Measurements from ENCODE around the gene CDC26. TPM values are rescaled to one million over a fixed set of nuclear protein-coding genes. Genes with fewer than 3 reads are reported as not detected.

Gene CDC26
- total RNA-seq, 1 donor from 2014 or later, result 13.4 TPM

GRCh38 chr9:113267911-113268566 is 7.3 kb downstream of the CDC26 start:
- Mint-ChIP-seq H3K9me3 (ENCODE audit: unreplicated experiment) (no peaks in the 10 kb centered on the region), H3K4me3 (ENCODE audit: unreplicated experiment) (no peak overlapping the region), H3K27ac (ENCODE audit: unreplicated experiment) (no peak overlapping the region), H3K4me1 (ENCODE audit: low read depth, unreplicated experiment) (no peaks in the 10 kb centered on the region), H3K36me3 (ENCODE audit: unreplicated experiment) (no peaks in the 10 kb centered on the region), H3K27me3 (ENCODE audit: unreplicated experiment) (no peaks in the 10 kb centered on the region)
- no peak for DNase-seq
- TF ChIP-seq, protein P1, sequence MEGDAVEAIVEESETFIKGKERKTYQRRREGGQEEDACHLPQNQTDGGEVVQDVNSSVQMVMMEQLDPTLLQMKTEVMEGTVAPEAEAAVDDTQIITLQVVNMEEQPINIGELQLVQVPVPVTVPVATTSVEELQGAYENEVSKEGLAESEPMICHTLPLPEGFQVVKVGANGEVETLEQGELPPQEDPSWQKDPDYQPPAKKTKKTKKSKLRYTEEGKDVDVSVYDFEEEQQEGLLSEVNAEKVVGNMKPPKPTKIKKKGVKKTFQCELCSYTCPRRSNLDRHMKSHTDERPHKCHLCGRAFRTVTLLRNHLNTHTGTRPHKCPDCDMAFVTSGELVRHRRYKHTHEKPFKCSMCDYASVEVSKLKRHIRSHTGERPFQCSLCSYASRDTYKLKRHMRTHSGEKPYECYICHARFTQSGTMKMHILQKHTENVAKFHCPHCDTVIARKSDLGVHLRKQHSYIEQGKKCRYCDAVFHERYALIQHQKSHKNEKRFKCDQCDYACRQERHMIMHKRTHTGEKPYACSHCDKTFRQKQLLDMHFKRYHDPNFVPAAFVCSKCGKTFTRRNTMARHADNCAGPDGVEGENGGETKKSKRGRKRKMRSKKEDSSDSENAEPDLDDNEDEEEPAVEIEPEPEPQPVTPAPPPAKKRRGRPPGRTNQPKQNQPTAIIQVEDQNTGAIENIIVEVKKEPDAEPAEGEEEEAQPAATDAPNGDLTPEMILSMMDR (IDR thresholded peaks at IDR 0.05; ENCODE audit: partially characterized antibody, unreplicated experiment), result no peak

DNA sequence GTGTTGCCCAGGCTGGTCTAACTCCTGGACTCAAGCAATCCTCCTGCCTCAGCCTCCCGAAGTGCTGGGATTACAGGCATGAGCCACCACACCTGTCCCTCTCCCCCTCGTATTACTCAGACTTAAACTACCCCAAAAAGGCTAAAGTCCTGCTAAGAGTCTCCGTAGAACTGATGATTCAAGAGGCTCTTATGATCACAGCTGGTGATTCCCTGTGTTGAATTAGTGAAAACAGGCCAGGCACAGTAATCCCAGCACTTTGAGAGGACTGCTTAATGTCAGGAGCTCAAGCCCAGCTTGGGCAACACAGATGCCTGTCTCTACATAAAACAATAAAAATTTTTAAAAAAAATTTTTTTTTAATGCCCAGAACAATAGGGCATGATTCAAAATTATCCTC is 9.2 kb downstream of the CDC26 start:
- H3K4me1 Mint-ChIP-seq (ENCODE audit: low read depth, unreplicated experiment), result no peaks in the 10 kb centered on the region
- DNase-seq, result no peak
- H3K36me3 Mint-ChIP-seq (ENCODE audit: unreplicated experiment), result no peaks in the 10 kb centered on the region
- no peak overlapping the region for H3K4me3 Mint-ChIP-seq (ENCODE audit: unreplicated experiment)
- H3K27me3 Mint-ChIP-seq (ENCODE audit: unreplicated experiment), result peaks cover 1% of the 10 kb centered on the region
- H3K27ac Mint-ChIP-seq (ENCODE audit: unreplicated experiment), result no peak overlapping the region
- TF ChIP-seq, protein P1 (IDR thresholded peaks at IDR 0.05; ENCODE audit: partially characterized antibody, unreplicated experiment), result no peak
- H3K9me3 Mint-ChIP-seq (ENCODE audit: unreplicated experiment), result no peaks in the 10 kb centered on the region

- TF ChIP-seq, protein P1 (IDR thresholded peaks at IDR 0.05; ENCODE audit: partially characterized antibody, unreplicated experiment), result no peak
- Mint-ChIP-seq H3K27me3 (ENCODE audit: unreplicated experiment) (peaks cover 1% of the 10 kb centered on the region), H3K27ac (ENCODE audit: unreplicated experiment) (no peak overlapping the region), H3K9me3 (ENCODE audit: unreplicated experiment) (no peaks in the 10 kb centered on the region), H3K36me3 (ENCODE audit: unreplicated experiment) (no peaks in the 10 kb centered on the region), H3K4me3 (ENCODE audit: unreplicated experiment) (no peak overlapping the region), H3K4me1 (ENCODE audit: low read depth, unreplicated experiment) (no peaks in the 10 kb centered on the region)
- no peak for DNase-seq
Measured at GRCh38 chr9:113261917-113262671, 13.3 kb downstream of the CDC26 start.

- peaks cover 1% of the 10 kb centered on the region for H3K27me3 Mint-ChIP-seq (ENCODE audit: unreplicated experiment)
- no peak overlapping the region for H3K27ac Mint-ChIP-seq (ENCODE audit: unreplicated experiment)
- H3K9me3 Mint-ChIP-seq (ENCODE audit: unreplicated experiment), result no peaks in the 10 kb centered on the region
- H3K4me1 Mint-ChIP-seq (ENCODE audit: low read depth, unreplicated experiment), result no peaks in the 10 kb centered on the region
- no peaks in the 10 kb centered on the region for H3K36me3 Mint-ChIP-seq (ENCODE audit: unreplicated experiment)
- no peak overlapping the region for H3K4me3 Mint-ChIP-seq (ENCODE audit: unreplicated experiment)
- TF ChIP-seq, protein P1 (IDR thresholded peaks at IDR 0.05; ENCODE audit: partially characterized antibody, unreplicated experiment), result no peak
- no peak for DNase-seq
Measured at GRCh38 chr9:113258282-113258681, 17.1 kb downstream of the CDC26 start.

DNA sequence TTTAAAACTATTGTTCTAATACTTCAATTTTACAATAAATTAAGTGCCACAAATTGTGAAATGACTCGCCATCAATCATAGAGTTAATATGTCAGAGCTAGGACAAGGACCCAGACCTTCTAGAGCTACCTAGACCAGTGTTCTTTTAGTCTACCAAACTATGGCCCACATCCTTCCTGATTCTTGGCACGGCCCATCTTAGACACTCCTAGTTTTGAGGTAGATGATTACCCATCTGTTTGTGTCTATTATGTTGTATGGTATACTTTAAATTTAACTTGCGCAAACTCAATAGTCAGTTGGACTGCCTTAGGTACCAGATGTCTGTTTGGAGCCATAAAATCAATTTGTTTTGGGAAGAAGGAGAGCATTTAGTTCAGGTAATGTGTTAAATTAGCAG is 17.5 kb downstream of the CDC26 start:
- Mint-ChIP-seq H3K27ac (ENCODE audit: unreplicated experiment) (no peak overlapping the region), H3K4me1 (ENCODE audit: low read depth, unreplicated experiment) (no peaks in the 10 kb centered on the region), H3K4me3 (ENCODE audit: unreplicated experiment) (no peak overlapping the region), H3K36me3 (ENCODE audit: unreplicated experiment) (no peaks in the 10 kb centered on the region), H3K9me3 (ENCODE audit: unreplicated experiment) (no peaks in the 10 kb centered on the region), H3K27me3 (ENCODE audit: unreplicated experiment) (peaks cover 1% of the 10 kb centered on the region)
- no peak for DNase-seq
- TF ChIP-seq, protein P1 (IDR thresholded peaks at IDR 0.05; ENCODE audit: partially characterized antibody, unreplicated experiment), result no peak

Measured in glutamatergic neuron (in vitro differentiated cells).